Measurements from ENCODE around the gene OR10C1. TPM values are rescaled to one million over a fixed set of nuclear protein-coding genes. Genes with fewer than 3 reads are reported as not detected.
"Not testable (repeated sequence)": the region's sequence is repeated elsewhere in the genome, so short reads cannot be mapped to it uniquely, and the experiment has no call there.

The OR10C1 gene
- not detected for polyA plus RNA-seq (2013, experiment 1 of 2)
- not detected for polyA plus RNA-seq (2013, experiment 2 of 2)

- Histone ChIP-seq H3K4me1 (ENCODE audit: insufficient read depth, low read length) (no peaks in the 10 kb centered on the region), H3K27ac (ENCODE audit: low read depth, low read length) (no peak within 1 kb of the TSS), H3K27me3 (ENCODE audit: insufficient read depth, low read length) (no peaks in the 10 kb centered on the region), H3K36me3 (ENCODE audit: insufficient read depth, low read length) (no peaks in the 10 kb centered on the region), H3K9me3 (ENCODE audit: insufficient read depth, low read depth, low read length) (0 out of 2 replicates have a peak, but pooled peaks cover 3% of the 10 kb centered on the region), H3K4me3 (ENCODE audit: low read length) (no peak within 1 kb of the TSS), H3K9ac (ENCODE audit: low read depth, low read length) (no peak within 1 kb of the TSS)
Observed at GRCh38 chr6:29439006-29439405, at the start of gene OR10C1. Gene OR10C1 (plus strand): TSS chr6:29439306. CDS start chr6:29440016, 710 bp downstream.

GRCh38 chr6:29395331-29395730 is 43.8 kb upstream of the OR10C1 start, which contains the start of gene OR12D2:
Gene OR12D2 (plus strand): TSS chr6:29395631. CDS start chr6:29396700, 1,069 bp downstream.
- Histone ChIP-seq H3K27ac (ENCODE audit: low read depth, low read length) (no peak within 1 kb of the TSS), H3K4me3 (ENCODE audit: low read length) (no peak within 1 kb of the TSS), H3K9me3 (ENCODE audit: insufficient read depth, low read depth, low read length) (no peaks in the 10 kb centered on the region), H3K9ac (ENCODE audit: low read depth, low read length) (no peak within 1 kb of the TSS), H3K4me1 (ENCODE audit: insufficient read depth, low read length) (peaks cover 4% of the 10 kb centered on the region; the same call in 1 of the 2 replicates), H3K27me3 (ENCODE audit: insufficient read depth, low read length) (no peaks in the 10 kb centered on the region), H3K36me3 (ENCODE audit: insufficient read depth, low read length) (no peaks in the 10 kb centered on the region)

GRCh38 chr6:29399525-29399924 is 39.6 kb upstream of the OR10C1 start:
- 80% methylated on average over 1 of the region's 2 CpGs for WGBS
- Histone ChIP-seq H3K4me1 (ENCODE audit: insufficient read depth, low read length) (peaks cover 4% of the 10 kb centered on the region; the same call in 1 of the 2 replicates), H3K4me3 (ENCODE audit: low read length) (no peak overlapping the region)

GRCh38 chr6:29403801-29404200 is 35.3 kb upstream of the OR10C1 start:
- no peaks in the 10 kb centered on the region for H3K4me1 ChIP-seq (ENCODE audit: insufficient read depth, low read length)
- no peaks in the 10 kb centered on the region for H3K27me3 ChIP-seq (ENCODE audit: insufficient read depth, low read length)
- no peak overlapping the region for H3K4me3 ChIP-seq (ENCODE audit: low read length)
- no peaks in the 10 kb centered on the region for H3K9me3 ChIP-seq (ENCODE audit: insufficient read depth, low read depth, low read length)
- H3K9ac ChIP-seq (ENCODE audit: low read depth, low read length), result no peak overlapping the region
- no peak overlapping the region for H3K27ac ChIP-seq (ENCODE audit: low read depth, low read length)
- WGBS, result 97% methylated on average over 1 of the region's 1 CpG
- no peaks in the 10 kb centered on the region for H3K36me3 ChIP-seq (ENCODE audit: insufficient read depth, low read length)

More at GRCh38 chr6:29399525-29399924, 39.6 kb upstream of the OR10C1 start:
- no peaks in the 10 kb centered on the region for H3K9me3 ChIP-seq (ENCODE audit: insufficient read depth, low read depth, low read length)
- H3K27ac ChIP-seq (ENCODE audit: low read depth, low read length), result no peak overlapping the region
- H3K36me3 ChIP-seq (ENCODE audit: insufficient read depth, low read length), result no peaks in the 10 kb centered on the region
- H3K27me3 ChIP-seq (ENCODE audit: insufficient read depth, low read length), result no peaks in the 10 kb centered on the region
- H3K9ac ChIP-seq (ENCODE audit: low read depth, low read length), result no peak overlapping the region

- no peaks in the 10 kb centered on the region for H3K9me3 ChIP-seq (ENCODE audit: insufficient read depth, low read depth, low read length)
- H3K9ac ChIP-seq (ENCODE audit: low read depth, low read length), result no peak within 1 kb of the TSS
- no peaks in the 10 kb centered on the region for H3K36me3 ChIP-seq (ENCODE audit: insufficient read depth, low read length)
- H3K27ac ChIP-seq (ENCODE audit: low read depth, low read length), result no peak within 1 kb of the TSS
- no peaks in the 10 kb centered on the region for H3K4me1 ChIP-seq (ENCODE audit: insufficient read depth, low read length)
- no peak within 1 kb of the TSS for H3K4me3 ChIP-seq (ENCODE audit: low read length)
- no peaks in the 10 kb centered on the region for H3K27me3 ChIP-seq (ENCODE audit: insufficient read depth, low read length)
Observed at GRCh38 chr6:29414588-29414987, 24.5 kb upstream of the OR10C1 start, which contains the start of gene OR12D1. Gene OR12D1 (plus strand): TSS chr6:29414928.

- no peak overlapping the region for H3K4me3 ChIP-seq (ENCODE audit: low read length)
- no peak overlapping the region for H3K27ac ChIP-seq (ENCODE audit: low read depth, low read length)
- no peaks in the 10 kb centered on the region for H3K9me3 ChIP-seq (ENCODE audit: insufficient read depth, low read depth, low read length)
- no peak overlapping the region for H3K9ac ChIP-seq (ENCODE audit: low read depth, low read length)
- peaks cover 7% of the 10 kb centered on the region for H3K4me1 ChIP-seq (ENCODE audit: insufficient read depth, low read length)
- WGBS, result 97% methylated on average over 3 of the region's 3 CpGs
- H3K36me3 ChIP-seq (ENCODE audit: insufficient read depth, low read length), result no peaks in the 10 kb centered on the region
- H3K27me3 ChIP-seq (ENCODE audit: insufficient read depth, low read length), result no peaks in the 10 kb centered on the region
Observed at GRCh38 chr6:29419516-29419915, 19.6 kb upstream of the OR10C1 start.

GRCh38 chr6:29424168-29424567 is 14.9 kb upstream of the OR10C1 start:
- Histone ChIP-seq H3K4me3 (ENCODE audit: low read length) (no peak overlapping the region), H3K27ac (ENCODE audit: low read depth, low read length) (no peak overlapping the region), H3K4me1 (ENCODE audit: insufficient read depth, low read length) (peaks cover 7% of the 10 kb centered on the region), H3K27me3 (ENCODE audit: insufficient read depth, low read length) (no peaks in the 10 kb centered on the region), H3K36me3 (ENCODE audit: insufficient read depth, low read length) (no peaks in the 10 kb centered on the region), H3K9ac (ENCODE audit: low read depth, low read length) (no peak overlapping the region), H3K9me3 (ENCODE audit: insufficient read depth, low read depth, low read length) (no peaks in the 10 kb centered on the region)
- WGBS, result 91% methylated on average over 2 of the region's 2 CpGs

GRCh38 chr6:29424575-29424974 is 14.5 kb upstream of the OR10C1 start:
- WGBS, result 72% methylated on average over 2 of the region's 2 CpGs
- Histone ChIP-seq H3K4me1 (ENCODE audit: insufficient read depth, low read length) (peaks cover 7% of the 10 kb centered on the region), H3K36me3 (ENCODE audit: insufficient read depth, low read length) (no peaks in the 10 kb centered on the region), H3K4me3 (ENCODE audit: low read length) (no peak overlapping the region), H3K9me3 (ENCODE audit: insufficient read depth, low read depth, low read length) (no peaks in the 10 kb centered on the region), H3K27me3 (ENCODE audit: insufficient read depth, low read length) (no peaks in the 10 kb centered on the region), H3K27ac (ENCODE audit: low read depth, low read length) (no peak overlapping the region), H3K9ac (ENCODE audit: low read depth, low read length) (no peak overlapping the region)

- no peaks in the 10 kb centered on the region for H3K27me3 ChIP-seq (ENCODE audit: insufficient read depth, low read length)
- no peaks in the 10 kb centered on the region for H3K9me3 ChIP-seq (ENCODE audit: insufficient read depth, low read depth, low read length)
- peaks cover 7% of the 10 kb centered on the region for H3K4me1 ChIP-seq (ENCODE audit: insufficient read depth, low read length)
- no peak overlapping the region for H3K27ac ChIP-seq (ENCODE audit: low read depth, low read length)
- H3K4me3 ChIP-seq (ENCODE audit: low read length), result no peak overlapping the region
- H3K36me3 ChIP-seq (ENCODE audit: insufficient read depth, low read length), result no peaks in the 10 kb centered on the region
- no CpG with 5 or more reads among the region's 1 CpG for WGBS
- H3K9ac ChIP-seq (ENCODE audit: low read depth, low read length), result no peak overlapping the region
Observed at GRCh38 chr6:29425075-29425474, 14.0 kb upstream of the OR10C1 start.

GRCh38 chr6:29426654-29427053 is 12.5 kb upstream of the OR10C1 start:
- no peak overlapping the region for H3K4me3 ChIP-seq (ENCODE audit: low read length)
- H3K27ac ChIP-seq (ENCODE audit: low read depth, low read length), result no peak overlapping the region
- H3K27me3 ChIP-seq (ENCODE audit: insufficient read depth, low read length), result no peaks in the 10 kb centered on the region
- H3K9ac ChIP-seq (ENCODE audit: low read depth, low read length), result no peak overlapping the region
- no peaks in the 10 kb centered on the region for H3K9me3 ChIP-seq (ENCODE audit: insufficient read depth, low read depth, low read length)
- no peaks in the 10 kb centered on the region for H3K36me3 ChIP-seq (ENCODE audit: insufficient read depth, low read length)
- WGBS, result 91% methylated on average over 3 of the region's 3 CpGs
- peaks cover 7% of the 10 kb centered on the region for H3K4me1 ChIP-seq (ENCODE audit: insufficient read depth, low read length)

GRCh38 chr6:29436730-29437129 is 2.4 kb upstream of the OR10C1 start:
- not testable (repeated sequence) for H3K27me3 ChIP-seq (ENCODE audit: insufficient read depth, low read length); H3K9me3 ChIP-seq (ENCODE audit: insufficient read depth, low read depth, low read length); H3K27ac ChIP-seq (ENCODE audit: low read depth, low read length); H3K36me3 ChIP-seq (ENCODE audit: insufficient read depth, low read length); H3K4me1 ChIP-seq (ENCODE audit: insufficient read depth, low read length); H3K4me3 ChIP-seq (ENCODE audit: low read length); H3K9ac ChIP-seq (ENCODE audit: low read depth, low read length)
- WGBS, result 92% methylated on average over 15 of the region's 18 CpGs

- Histone ChIP-seq H3K27ac (ENCODE audit: low read depth, low read length) (no peak overlapping the region), H3K27me3 (ENCODE audit: insufficient read depth, low read length) (no peaks in the 10 kb centered on the region), H3K36me3 (ENCODE audit: insufficient read depth, low read length) (no peaks in the 10 kb centered on the region), H3K4me3 (ENCODE audit: low read length) (no peak overlapping the region), H3K4me1 (ENCODE audit: insufficient read depth, low read length) (peaks cover 12% of the 10 kb centered on the region; the same call in 1 of the 2 replicates), H3K9ac (ENCODE audit: low read depth, low read length) (no peak overlapping the region), H3K9me3 (ENCODE audit: insufficient read depth, low read depth, low read length) (0 out of 2 replicates have a peak, but pooled peaks cover 6% of the 10 kb centered on the region)
- 97% methylated on average over 1 of the region's 1 CpG for WGBS
Observed at GRCh38 chr6:29442719-29443118, 3.6 kb downstream of the OR10C1 start.

All from HUES64 (cell line).